WTC11 (cell line): Measurements from ENCODE around the gene PARD3B. TPM values are rescaled to one million over a fixed set of nuclear protein-coding genes. Genes with fewer than 3 reads are reported as not detected.

Source experiments
- ATAC-seq: fragments of 200-7000 bp; cut with Tn5 transposase; 2 replicates; pipeline ENCODE4 v1.10.0; 2021; ENCODE audit warnings: mild to moderate bottlenecking, moderate library complexity
- CTCF ChIA-PET: fragments of 300-600 bp; sonication (Branson Sonifier 250); formaldehyde crosslinking; loops from one replicate; lab custom pipeline; 2021; ENCODE audit warnings: antibody characterized with exemption; lab: Charles Lee
- POLR2A ChIA-PET: fragments of 350-600 bp; sonication (Branson Sonifier 250); formaldehyde crosslinking; loops from one replicate; lab custom pipeline; 2021; ENCODE audit warnings: antibody characterized with exemption; lab: Charles Lee
- DNase-seq: peaks from one replicate; pipeline ENCODE4 v3.0.0; 2021; ENCODE audit warnings: low spot score
- H3K27ac Mint-ChIP-seq: 2 replicates; pipeline ENCODE4 v1.8.0; 2021; ENCODE audit warnings: mixed read lengths
- H3K27me3 Mint-ChIP-seq: 2 replicates; pipeline ENCODE4 v1.8.0; 2021; ENCODE audit warnings: low read depth, mild to moderate bottlenecking, moderate library complexity, mixed read lengths
- H3K36me3 Mint-ChIP-seq: 2 replicates; pipeline ENCODE4 v1.8.0; 2021; ENCODE audit warnings: mixed read lengths
- H3K4me1 Mint-ChIP-seq: 2 replicates; pipeline ENCODE4 v1.8.0; 2022; ENCODE audit warnings: mixed read lengths
- H3K4me3 Mint-ChIP-seq: 2 replicates; pipeline ENCODE4 v1.8.0; 2021; ENCODE audit warnings: mild to moderate bottlenecking, moderate library complexity, mixed read lengths
- H3K9me3 Mint-ChIP-seq: 2 replicates; pipeline ENCODE4 v1.8.0; 2021; ENCODE audit warnings: mixed read lengths
- ARID4B ChIP-seq: sonication (generic); formaldehyde crosslinking; IDR thresholded peaks from 2 replicates; pipeline ENCODE4 v1.8.0; 2023; ENCODE audit warnings: missing genetic modification reagents, mild to moderate bottlenecking, borderline replicate concordance
- CREB1 ChIP-seq: sonication (generic); formaldehyde crosslinking; IDR thresholded peaks from 2 replicates; pipeline ENCODE4 v1.8.0; 2023; ENCODE audit warnings: mild to moderate bottlenecking, missing genetic modification reagents
- CTCF ChIP-seq: fragments of 200-600 bp; IDR thresholded peaks from 2 replicates; pipeline ENCODE4 v1.8.0; 2022; ENCODE audit warnings: antibody characterized with exemption
- E2F4 ChIP-seq: sonication (generic); formaldehyde crosslinking; IDR thresholded peaks from 2 replicates; pipeline ENCODE4 v1.8.1; 2022; ENCODE audit warnings: low read depth, mild to moderate bottlenecking, moderate library complexity, missing genetic modification reagents, borderline replicate concordance
- ELF4 ChIP-seq: sonication (generic); formaldehyde crosslinking; IDR thresholded peaks from 2 replicates; pipeline ENCODE4 v1.8.1; 2022; ENCODE audit warnings: low read depth, mild to moderate bottlenecking, moderate library complexity, missing genetic modification reagents
- FOXJ3 ChIP-seq: sonication (generic); formaldehyde crosslinking; IDR thresholded peaks from 2 replicates; pipeline ENCODE4 v1.9.0; 2021; ENCODE audit warnings: missing genetic modification reagents, mild to moderate bottlenecking, borderline replicate concordance
- FOXP4 ChIP-seq: sonication (generic); formaldehyde crosslinking; IDR thresholded peaks from 2 replicates; pipeline ENCODE4 v1.8.0; 2022; ENCODE audit warnings: mild to moderate bottlenecking, missing genetic modification reagents
- JAZF1 ChIP-seq: fragments of 250-450 bp; sonication (Bioruptor Pico); IDR thresholded peaks from 2 replicates; pipeline ENCODE4 v1.9.0; 2021; ENCODE audit warnings: moderate library complexity, mild to moderate bottlenecking, inconsistent platforms
- JUN ChIP-seq: sonication (generic); formaldehyde crosslinking; IDR thresholded peaks from 2 replicates; pipeline ENCODE4 v1.8.0; 2023; ENCODE audit warnings: mild to moderate bottlenecking, missing genetic modification reagents
- SOX15 ChIP-seq: fragments of 250-450 bp; sonication (Bioruptor Pico); IDR thresholded peaks from 2 replicates; pipeline ENCODE4 v1.9.0; 2021; ENCODE audit warnings: mild to moderate bottlenecking
- SP1 ChIP-seq: sonication (generic); formaldehyde crosslinking; conservative IDR thresholded peaks from 2 replicates; pipeline ENCODE4 v1.8.1; 2022; ENCODE audit warnings: missing genetic modification reagents
- STAT6 ChIP-seq: sonication (generic); formaldehyde crosslinking; conservative IDR thresholded peaks from 2 replicates; pipeline ENCODE4 v1.8.1; 2023; ENCODE audit warnings: mild to moderate bottlenecking, low read depth, missing genetic modification reagents, moderate library complexity
- ZNF121 ChIP-seq: sonication (generic); formaldehyde crosslinking; IDR thresholded peaks from 2 replicates; pipeline ENCODE4 v1.8.0; 2023; ENCODE audit warnings: missing genetic modification reagents
- ZNF138 ChIP-seq: sonication (generic); formaldehyde crosslinking; conservative IDR thresholded peaks from 2 replicates; pipeline ENCODE4 v1.8.1; 2022; ENCODE audit warnings: mild to moderate bottlenecking, moderate library complexity, missing genetic modification reagents
- ZNF423 ChIP-seq: fragments of 250-450 bp; sonication (Bioruptor Pico); IDR thresholded peaks from 2 replicates; pipeline ENCODE4 v2.1.2; 2022; ENCODE audit warnings: mild to moderate bottlenecking, moderate library complexity
- total RNA-seq: library from RNA; stranded (reverse); gene quantifications from 3 replicates; pipeline ENCODE4 v1.2.3, GENCODE V29; 2021

PARD3B gene
- total RNA-seq, 1 experiment from 2014 or later = 5.6 TPM

GRCh38 chr2:204722207-204722606 is 176.9 kb downstream of the PARD3B start:
- DNase-seq (no peak), ATAC-seq (no peak)
- peaks cover 25% of the 10 kb centered on the region for H3K4me1 Mint-ChIP-seq
- H3K36me3 Mint-ChIP-seq = no peaks in the 10 kb centered on the region
- H3K27me3 Mint-ChIP-seq = no peaks in the 10 kb centered on the region
- no peaks in the 10 kb centered on the region for H3K9me3 Mint-ChIP-seq
- H3K27ac Mint-ChIP-seq = no peak overlapping the region
- ChIA-PET POLR2A (no interaction called here), CTCF (no interaction called here)
- no peak overlapping the region for H3K4me3 Mint-ChIP-seq
- no peak for TF ChIP-seq ZNF121
- no peak for TF ChIP-seq SP1 (CRISPR knock-in tag)
- TF ChIP-seq ELF4 (CRISPR knock-in tag) = no peak
- TF ChIP-seq JAZF1 (CRISPR knock-in tag) = no peak
- TF ChIP-seq, all 79 proteins: peak for 0

GRCh38 chr2:204722691-204723090 is 177.4 kb downstream of the PARD3B start:
- H3K27ac Mint-ChIP-seq = no peak overlapping the region
- DNase-seq (no peak), ATAC-seq (no peak)
- ChIA-PET POLR2A (no interaction called here), CTCF (no interaction called here)
- no peak for TF ChIP-seq STAT6 (CRISPR knock-in tag)
- TF ChIP-seq FOXJ3 (CRISPR knock-in tag) = no peak
- no peak for TF ChIP-seq SOX15 (CRISPR knock-in tag)
- H3K36me3 Mint-ChIP-seq = no peaks in the 10 kb centered on the region
- no peaks in the 10 kb centered on the region for H3K27me3 Mint-ChIP-seq
- H3K9me3 Mint-ChIP-seq = no peaks in the 10 kb centered on the region
- no peak overlapping the region for H3K4me3 Mint-ChIP-seq
- H3K4me1 Mint-ChIP-seq = peaks cover 30% of the 10 kb centered on the region

GRCh38 chr2:204725693-204726360 is 180.6 kb downstream of the PARD3B start:
- ATAC-seq (no peak), DNase-seq (no peak)
- no peak overlapping the region for H3K27ac Mint-ChIP-seq
- H3K27me3 Mint-ChIP-seq = no peaks in the 10 kb centered on the region
- ChIA-PET POLR2A (no interaction called here), CTCF (no interaction called here)
- no peak overlapping the region for H3K4me3 Mint-ChIP-seq
- H3K9me3 Mint-ChIP-seq = no peaks in the 10 kb centered on the region
- H3K36me3 Mint-ChIP-seq = no peaks in the 10 kb centered on the region
- peaks cover 39% of the 10 kb centered on the region for H3K4me1 Mint-ChIP-seq
- TF ChIP-seq E2F4 (no peak), FOXP4 (CRISPR knock-in tag) (no peak), ZNF423 (CRISPR knock-in tag) (no peak), STAT6 (CRISPR knock-in tag) (no peak), JUN (CRISPR knock-in tag) (no peak), CTCF (no peak), ZNF138 (CRISPR knock-in tag) (no peak), ARID4B (CRISPR knock-in tag) (no peak), CREB1 (CRISPR knock-in tag) (no peak)
